Prostate gland (tissue), 2 donors: ENCODE data around the gene GRAMD1B. TPM values are rescaled to one million over a fixed set of nuclear protein-coding genes. Genes with fewer than 3 reads are reported as not detected.

Experiments used
- DNase-seq: peaks from one replicate; pipeline ENCODE4 v3.0.0-alpha.2; 2019; ENCODE audit warnings: low spot score
- H3K27ac ChIP-seq, 2 donors: fragments of 200-600 bp; sonication (generic); 2 replicates each; pipeline ENCODE4 v1.5.1; 2017 to 2019
- H3K27me3 ChIP-seq: fragments of 200-600 bp; sonication (generic); replicated peaks from 2 replicates; pipeline ENCODE4 v1.5.1; 2019; ENCODE audit not compliant: insufficient read depth
- H3K36me3 ChIP-seq, 2 donors: fragments of 200-600 bp; sonication (generic); 1 replicate in 1 of 2; 2 replicates in 1 of 2; pipeline versions ENCODE4 v1.5.1 to v1.8.1; 2017 to 2019
- H3K4me1 ChIP-seq: fragments of 200-600 bp; sonication (generic); replicated peaks from 2 replicates; pipeline ENCODE4 v1.5.1; 2019
- H3K4me3 ChIP-seq, 2 donors: fragments of 200-600 bp; sonication (generic); 2 replicates each; pipeline ENCODE4 v1.5.1; 2017 to 2019
- H3K9me3 ChIP-seq: fragments of 200-600 bp; sonication (generic); 2 replicates; pipeline ENCODE4 v1.5.1; 2017
- CTCF ChIP-seq, 4 experiments: fragments of 200-600 bp in 2 of 4; fragments of 450-650 bp in 2 of 4; sonication (generic) in 2 of 4; IDR thresholded peaks; 1 replicate in 3 of 4; 2 replicates in 1 of 4; pipeline ENCODE4 v1.5.1; 2016 to 2019; ENCODE audit warnings: antibody characterized with exemption in 4 of 4, mild to moderate bottlenecking in 2 of 4, moderate library complexity in 2 of 4
- POLR2A ChIP-seq: fragments of 450-650 bp; IDR thresholded peaks from one replicate; pipeline ENCODE4 v1.6.1; 2016; ENCODE audit warnings: antibody characterized with exemption, mild to moderate bottlenecking
- POLR2AphosphoS5 ChIP-seq: sonication (generic); formaldehyde crosslinking; IDR thresholded peaks from one replicate; pipeline ENCODE4 v1.6.1; 2017; ENCODE audit warnings: antibody characterized with exemption
- WGBS: methylation state at CpG from one replicate; pipeline ENCODE4 v1.1.5; 2018; 5-methylcytosine and 5-hydroxymethylcytosine counted together
- intact Hi-C: fragments of 100-400 bp; cut with DNase I; formaldehyde crosslinking; loops from one replicate; pipeline ENCODE4 v1.14.2; 2022
- total RNA-seq, 2 donors: library from RNA; depleted of rRNA; stranded (reverse); fragments of >200 nt; gene quantifications; one replicate each; pipeline ENCODE4 v1.1.0, GENCODE V29; 2016

The GRAMD1B gene
- total RNA-seq, 2 donors from 2014 or later, result 4.5 to 27.2 TPM

GRCh38 chr11:123630126-123630608, 200.1 kb downstream of the GRAMD1B start:
- Histone ChIP-seq H3K4me1 (no peaks in the 10 kb centered on the region), H3K27me3 (no peaks in the 10 kb centered on the region), H3K36me3 (no peaks in the 10 kb centered on the region), H3K9me3 (no peaks in the 10 kb centered on the region), H3K27ac (no peak overlapping the region), H3K4me3 (no peak overlapping the region)
- no peak for DNase-seq
- 54% methylated on average over 3 of the region's 3 CpGs for WGBS
- TF ChIP-seq POLR2AphosphoS5, result no peak
- no peak for TF ChIP-seq CTCF (IDR thresholded peaks at IDR 0.05)
- intact Hi-C loops, result no loop called here

GRCh38 chr11:123640029-123640428, 210.0 kb downstream of the GRAMD1B start:
- Histone ChIP-seq H3K9me3 (no peaks in the 10 kb centered on the region), H3K36me3 (no peaks in the 10 kb centered on the region), H3K27ac (no peak overlapping the region), H3K4me3 (no peak overlapping the region), H3K27me3 (no peaks in the 10 kb centered on the region), H3K4me1 (no peaks in the 10 kb centered on the region)
- no peak for DNase-seq
- WGBS, result 70% methylated on average over 5 of the region's 5 CpGs
- no peak for TF ChIP-seq CTCF (IDR thresholded peaks at IDR 0.05)
- TF ChIP-seq POLR2AphosphoS5, result no peak
- TF ChIP-seq POLR2A, result no peak
- intact Hi-C loops, result no loop called here

GRCh38 chr11:123640677-123641494, 210.8 kb downstream of the GRAMD1B start:
- no peak for DNase-seq
- H3K4me1 ChIP-seq, result no peaks in the 10 kb centered on the region
- 32% methylated on average over 22 of the region's 22 CpGs for WGBS
- no peaks in the 10 kb centered on the region for H3K27me3 ChIP-seq
- intact Hi-C loops, result no loop called here
- TF ChIP-seq CTCF (IDR thresholded peaks at IDR 0.05) (peak in 3 of 4 experiments; percentile 37 to 61 (median 47)), POLR2A (no peak), POLR2AphosphoS5 (no peak)
- H3K9me3 ChIP-seq, result no peaks in the 10 kb centered on the region
- no peak overlapping the region for H3K27ac ChIP-seq
- H3K4me3 ChIP-seq, result no peak overlapping the region
- H3K36me3 ChIP-seq, result no peaks in the 10 kb centered on the region

- no peaks in the 10 kb centered on the region for H3K4me1 ChIP-seq
- H3K27me3 ChIP-seq, result no peaks in the 10 kb centered on the region
- no peak overlapping the region for H3K27ac ChIP-seq
- H3K36me3 ChIP-seq, result no peaks in the 10 kb centered on the region
- no peak overlapping the region for H3K4me3 ChIP-seq
- no peaks in the 10 kb centered on the region for H3K9me3 ChIP-seq
- 53% methylated on average over 4 of the region's 4 CpGs for WGBS
- no peak for DNase-seq
- TF ChIP-seq CTCF (IDR thresholded peaks at IDR 0.05), result no peak
- no peak for TF ChIP-seq POLR2AphosphoS5
- TF ChIP-seq POLR2A, result no peak
- intact Hi-C loops, result no loop called here
Observed at GRCh38 chr11:123641495-123641840, 211.4 kb downstream of the GRAMD1B start.

GRCh38 chr11:123642435-123642834, 212.4 kb downstream of the GRAMD1B start:
- no peak for DNase-seq
- TF ChIP-seq CTCF (IDR thresholded peaks at IDR 0.05), result no peak
- TF ChIP-seq POLR2AphosphoS5, result no peak
- Histone ChIP-seq H3K4me1 (no peaks in the 10 kb centered on the region), H3K27me3 (no peaks in the 10 kb centered on the region), H3K9me3 (no peaks in the 10 kb centered on the region), H3K36me3 (no peaks in the 10 kb centered on the region), H3K4me3 (no peak overlapping the region), H3K27ac (no peak overlapping the region)
- 76% methylated on average over 15 of the region's 15 CpGs for WGBS
- intact Hi-C loops, result no loop called here
